Aorta (tissue), 5 donors: ENCODE measurements around the gene SMOC1. TPM values are rescaled to one million over a fixed set of nuclear protein-coding genes. Genes with fewer than 3 reads are reported as not detected.

Source experiments
- ATAC-seq: fragments of 200-7000 bp; cut with Tn5 transposase; one replicate; pipeline ENCODE4 v1.9.1; 2022; ENCODE audit warnings: moderate library complexity; ENCODE audit not compliant: low FRiP score
- DNase-seq, 2 donors: peaks; one replicate each; pipeline ENCODE4 v3.0.0-alpha.2; 2020
- H3K27ac ChIP-seq, 2 donors: one replicate each; pipeline ENCODE4 v1.5.1; 2013; ENCODE audit warnings: low read length in 2 of 2, mild to moderate bottlenecking in 2 of 2, moderate library complexity in 2 of 2, control low read depth in 1 of 2, inconsistent platforms in 1 of 2, low read depth in 1 of 2
- H3K27me3 ChIP-seq, 2 donors: one replicate each; pipeline ENCODE4 v1.6.1; 2013; ENCODE audit warnings: control low read depth in 1 of 2, low read length in 1 of 2, mild to moderate bottlenecking in 1 of 2, moderate library complexity in 1 of 2; ENCODE audit not compliant: insufficient read depth in 2 of 2, control insufficient read depth in 1 of 2
- H3K36me3 ChIP-seq, 2 donors: one replicate each; pipeline ENCODE4 v1.6.1; 2013; ENCODE audit warnings: control low read depth in 1 of 2, low read length in 1 of 2, mild to moderate bottlenecking in 1 of 2; ENCODE audit not compliant: insufficient read depth in 2 of 2, control insufficient read depth in 1 of 2
- H3K4me1 ChIP-seq, 2 donors: one replicate each; pipeline ENCODE4 v1.6.1; 2013; ENCODE audit warnings: low read length in 2 of 2, control low read depth in 1 of 2, mild to moderate bottlenecking in 1 of 2, moderate library complexity in 1 of 2; ENCODE audit not compliant: insufficient read depth in 2 of 2, control insufficient read depth in 1 of 2
- H3K4me3 ChIP-seq, 2 donors: one replicate each; pipeline ENCODE4 v1.5.1; 2013; ENCODE audit warnings: low read length in 2 of 2, control low read depth in 1 of 2, mild to moderate bottlenecking in 1 of 2
- H3K9me3 ChIP-seq: one replicate; pipeline ENCODE4 v1.6.1; 2013; ENCODE audit warnings: mild to moderate bottlenecking, low read length; ENCODE audit not compliant: control insufficient read depth
- WGBS, 2 donors: extraction: QIAGEN DNeasy Blood & Tissue Kit; methylation state at CpG; one replicate each; pipeline ENCODE4 v1.1.7; 2013; 5-methylcytosine and 5-hydroxymethylcytosine counted together
- intact Hi-C, 2 donors: fragments of 100-400 bp; cut with DNase I; formaldehyde crosslinking; loops; one replicate each; pipeline versions ENCODE4 v1.14.2 to v1.15.0; 2022
- polyA plus RNA-seq, 2 donors: library from polyadenylated mRNA; stranded (reverse); fragments of 200-250 nt; gene quantifications; one replicate each; pipeline ENCODE4 v1.2.3, GENCODE V29; 2013
- total RNA-seq, 2 donors: library from RNA; stranded (reverse); fragmentation: NEBNext Ultra II Directional; extraction: Animal tissue kit (Norgen Biotek cat#: 25700); gene quantifications; one replicate each; pipeline ENCODE4 v1.2.1, GENCODE V29; 2021
- donor health status: healthy with polysubstance abuse.
- donor health status: Bipolar disorder and iron deficiency.
- donor health status: DM: no; HTN: no; CAD: no.
- donor health status: DM: no; HTN: no; CAD: no.
- donor health status: DM: yes; HTN: yes; CAD: no.

SMOC1 gene
- total and polyA plus RNA-seq, 4 donors = 2.3 to 5.8 (median 4.2) TPM

DNA sequence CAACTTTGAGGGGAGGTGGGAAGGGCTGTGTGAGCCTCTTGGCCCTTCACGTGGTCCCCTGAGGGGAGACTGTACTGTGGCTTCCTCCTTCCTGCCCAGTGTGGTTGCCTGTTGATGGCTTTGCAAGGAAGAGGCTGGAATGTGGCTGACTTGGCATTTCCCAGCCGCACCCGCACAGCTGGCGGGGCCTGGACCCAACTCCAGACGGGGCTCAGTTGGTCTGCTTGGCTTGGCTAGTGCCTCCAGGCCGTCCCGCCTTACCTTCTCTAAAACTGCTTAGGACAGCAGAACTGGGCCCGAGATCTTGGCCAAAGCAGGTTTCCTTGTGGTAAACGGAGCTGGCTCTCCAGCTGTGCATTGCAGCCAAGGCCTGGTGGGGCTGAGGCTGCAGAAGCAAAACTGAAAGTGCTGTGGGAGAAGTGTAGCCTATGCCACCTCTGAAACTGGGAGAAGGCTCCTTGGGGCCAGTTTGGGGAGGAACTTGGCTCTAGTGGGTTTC is 139.5 kb downstream of the SMOC1 start:
- Histone ChIP-seq H3K36me3 (no peaks in the 10 kb centered on the region), H3K9me3 (no peaks in the 10 kb centered on the region), H3K27ac (peak overlapping the region in 1 of 2 donors; percentile 2), H3K27me3 (no peaks in the 10 kb centered on the region), H3K4me3 (no peak overlapping the region), H3K4me1 (no peaks in the 10 kb centered on the region)
- DNase-seq (peak in 1 of 2 donors; percentile 74), ATAC-seq (peak; percentile 76)
- WGBS, 2 donors = 3 to 4% methylated on average over 9 of the region's 9 CpGs
- intact Hi-C loops = no loop called here

- Histone ChIP-seq H3K9me3 (no peaks in the 10 kb centered on the region), H3K4me1 (no peaks in the 10 kb centered on the region), H3K4me3 (no peak overlapping the region), H3K27ac (no peak overlapping the region), H3K27me3 (no peaks in the 10 kb centered on the region), H3K36me3 (no peaks in the 10 kb centered on the region)
- no peak for ATAC-seq
- DNase-seq = no peak
- intact Hi-C loops = no loop called here
These were observed 140.5 kb downstream of the SMOC1 start for GRCh38 chr14:70019695-70020094.

DNA sequence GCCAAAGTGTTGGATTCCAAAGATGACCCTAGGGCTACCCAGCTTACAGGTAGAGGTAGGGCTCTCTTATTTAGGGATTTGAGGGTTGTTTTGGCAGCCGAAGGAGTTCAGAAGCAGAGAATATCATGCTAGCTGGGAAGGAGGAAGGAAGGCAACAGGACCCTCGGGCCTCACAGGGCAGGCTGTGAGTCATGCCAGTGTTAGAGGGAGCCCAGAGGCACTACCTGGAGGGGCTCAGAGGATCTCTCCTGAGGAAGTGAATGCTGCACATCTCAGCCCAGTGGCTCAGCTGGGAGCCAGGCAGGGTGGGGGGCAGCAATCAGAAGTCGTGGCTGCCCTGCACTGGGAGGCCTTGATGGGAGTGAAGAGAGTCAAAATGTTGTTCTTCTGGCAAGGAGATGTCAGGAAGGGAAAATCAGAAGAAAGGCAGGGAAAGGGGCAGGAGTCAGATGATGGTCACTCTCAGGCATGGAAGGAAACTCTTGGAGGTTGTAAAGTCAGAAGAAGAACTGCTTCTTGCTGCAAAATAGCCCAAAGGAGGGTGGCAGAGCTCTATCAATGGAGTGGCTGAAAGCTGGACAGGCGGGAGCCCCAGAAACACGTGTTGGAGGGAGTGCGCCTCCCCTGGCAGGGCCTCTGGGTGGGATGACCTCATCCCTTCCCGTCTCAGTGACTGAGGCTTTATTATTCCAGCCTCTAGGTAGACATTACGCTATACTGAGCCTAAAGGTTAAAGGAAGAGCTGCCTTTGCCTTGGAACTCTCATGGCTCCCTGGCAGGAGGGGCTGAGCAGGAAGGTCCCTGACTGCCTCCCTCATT is 141.3 kb downstream of the SMOC1 start:
- intact Hi-C loops = no loop called here
- Histone ChIP-seq H3K4me1 (no peaks in the 10 kb centered on the region), H3K9me3 (no peaks in the 10 kb centered on the region), H3K36me3 (no peaks in the 10 kb centered on the region), H3K27me3 (no peaks in the 10 kb centered on the region), H3K27ac (no peak overlapping the region), H3K4me3 (no peak overlapping the region)
- no peak for ATAC-seq
- no peak for DNase-seq
- 56 to 58% methylated on average over 8 of the region's 8 CpGs for WGBS, 2 donors

DNA sequence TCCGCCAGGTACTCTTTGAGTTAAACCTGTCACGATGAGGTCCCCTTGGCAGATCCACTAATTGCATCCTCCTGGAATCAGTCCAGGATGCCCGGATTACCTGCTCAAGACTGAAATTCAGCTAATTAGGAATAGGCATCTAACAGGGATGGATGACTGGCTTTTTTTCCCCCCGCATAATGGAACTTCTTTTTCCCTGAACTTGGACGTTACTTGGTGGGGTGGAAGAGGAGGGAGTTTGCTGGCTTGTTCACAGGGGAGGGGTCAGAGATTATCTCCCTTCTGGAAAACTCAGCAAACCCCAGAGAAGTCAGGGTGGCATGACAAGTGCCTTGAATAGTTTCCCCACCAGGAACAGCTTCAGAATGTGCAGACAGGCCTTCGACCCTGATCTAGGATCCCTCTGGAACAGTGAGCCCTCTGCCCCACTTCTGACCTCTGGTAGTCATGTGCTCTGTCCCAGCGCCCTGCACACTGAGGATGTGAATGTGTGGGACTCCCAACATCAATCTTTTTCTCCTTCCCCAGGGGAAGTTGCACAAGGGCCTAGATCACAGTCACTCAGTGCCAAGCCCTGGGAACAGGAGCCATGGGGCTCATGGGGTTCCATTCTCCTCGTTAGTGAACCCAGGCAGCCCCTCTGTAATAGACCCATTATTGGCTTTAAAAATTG is 142.5 kb downstream of the SMOC1 start:
- H3K36me3 ChIP-seq = no peaks in the 10 kb centered on the region
- no peaks in the 10 kb centered on the region for H3K4me1 ChIP-seq
- 85 to 87% methylated on average over 8 of the region's 8 CpGs for WGBS, 2 donors
- ATAC-seq (no peak), DNase-seq (no peak)
- no peaks in the 10 kb centered on the region for H3K9me3 ChIP-seq
- no peak overlapping the region for H3K27ac ChIP-seq
- H3K4me3 ChIP-seq = no peak overlapping the region
- no peaks in the 10 kb centered on the region for H3K27me3 ChIP-seq
- intact Hi-C loops = no loop called here

- Histone ChIP-seq H3K9me3 (no peaks in the 10 kb centered on the region), H3K36me3 (no peaks in the 10 kb centered on the region), H3K27me3 (no peaks in the 10 kb centered on the region), H3K4me1 (no peaks in the 10 kb centered on the region), H3K27ac (no peak overlapping the region), H3K4me3 (no peak overlapping the region)
- WGBS, 2 donors = 93 to 94% methylated on average over 15 of the region's 15 CpGs
- no peak for DNase-seq
- no peak for ATAC-seq
- intact Hi-C loops = no loop called here
These were observed 143.7 kb downstream of the SMOC1 start for GRCh38 chr14:70022771-70023445.

DNA sequence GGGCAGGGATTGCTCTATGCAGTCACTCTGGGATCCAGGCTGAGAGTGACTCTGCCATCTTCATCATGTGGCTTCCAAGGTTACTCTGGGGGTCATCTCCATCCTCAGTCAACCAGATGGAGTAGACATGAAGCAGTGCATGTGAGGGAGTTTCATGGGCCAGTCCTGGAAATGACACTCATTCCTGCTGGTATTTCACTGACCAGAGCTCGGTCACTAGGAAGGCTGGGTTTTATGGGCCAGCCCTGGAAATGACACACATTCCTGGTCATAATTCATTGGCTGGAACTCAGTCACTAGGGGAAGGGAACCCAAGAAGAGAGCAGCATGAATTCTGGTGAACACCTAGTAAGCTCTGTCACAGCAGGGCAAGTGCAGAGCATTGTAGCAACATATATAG is 144.7 kb downstream of the SMOC1 start:
- no peak for ATAC-seq

GRCh38 chr14:70027785-70028428 is 148.7 kb downstream of the SMOC1 start:
- Histone ChIP-seq H3K36me3 (no peaks in the 10 kb centered on the region), H3K9me3 (no peaks in the 10 kb centered on the region), H3K27ac (no peak overlapping the region), H3K4me3 (no peak overlapping the region), H3K27me3 (no peaks in the 10 kb centered on the region), H3K4me1 (no peaks in the 10 kb centered on the region)
- peak; percentile 77 to 93 for DNase-seq
- intact Hi-C loops = loop anchor here (1.0 to 2.0 kb wide), 2 partner anchors 209 to 210 kb away; no protein-coding TSS in a partner anchor
- WGBS, 2 donors = 31 to 32% methylated on average over 17 of the region's 17 CpGs
- ATAC-seq = peak; percentile 74

More for the DNA sequence above, 144.7 kb downstream of the SMOC1 start:
- H3K27ac ChIP-seq = no peak overlapping the region
- no peak overlapping the region for H3K4me3 ChIP-seq
- H3K27me3 ChIP-seq = no peaks in the 10 kb centered on the region
- H3K4me1 ChIP-seq = no peaks in the 10 kb centered on the region
- WGBS, 2 donors = 0 to 41% methylated on average over 1 of the region's 1 CpG
- no peak for DNase-seq
- no peaks in the 10 kb centered on the region for H3K9me3 ChIP-seq
- H3K36me3 ChIP-seq = no peaks in the 10 kb centered on the region
- intact Hi-C loops = no loop called here

GRCh38 chr14:70029296-70030132 is 150.3 kb downstream of the SMOC1 start:
- 73 to 78% methylated on average over 6 of the region's 6 CpGs for WGBS, 2 donors
- intact Hi-C loops = loop anchor here in 1 of 2 donors (2.0 kb wide), 1 partner anchor 211 kb away; no protein-coding TSS in a partner anchor
- ATAC-seq (no peak), DNase-seq (no peak)
- Histone ChIP-seq H3K27me3 (no peaks in the 10 kb centered on the region), H3K4me1 (no peaks in the 10 kb centered on the region), H3K4me3 (no peak overlapping the region), H3K36me3 (no peaks in the 10 kb centered on the region), H3K9me3 (no peaks in the 10 kb centered on the region), H3K27ac (no peak overlapping the region)
